ENCODE measurements around the gene PDCL2. TPM values are rescaled to one million over a fixed set of nuclear protein-coding genes. Genes with fewer than 3 reads are reported as not detected.

Gene PDCL2
- total RNA-seq, 1 experiment from 2014 or later: not detected

DNA sequence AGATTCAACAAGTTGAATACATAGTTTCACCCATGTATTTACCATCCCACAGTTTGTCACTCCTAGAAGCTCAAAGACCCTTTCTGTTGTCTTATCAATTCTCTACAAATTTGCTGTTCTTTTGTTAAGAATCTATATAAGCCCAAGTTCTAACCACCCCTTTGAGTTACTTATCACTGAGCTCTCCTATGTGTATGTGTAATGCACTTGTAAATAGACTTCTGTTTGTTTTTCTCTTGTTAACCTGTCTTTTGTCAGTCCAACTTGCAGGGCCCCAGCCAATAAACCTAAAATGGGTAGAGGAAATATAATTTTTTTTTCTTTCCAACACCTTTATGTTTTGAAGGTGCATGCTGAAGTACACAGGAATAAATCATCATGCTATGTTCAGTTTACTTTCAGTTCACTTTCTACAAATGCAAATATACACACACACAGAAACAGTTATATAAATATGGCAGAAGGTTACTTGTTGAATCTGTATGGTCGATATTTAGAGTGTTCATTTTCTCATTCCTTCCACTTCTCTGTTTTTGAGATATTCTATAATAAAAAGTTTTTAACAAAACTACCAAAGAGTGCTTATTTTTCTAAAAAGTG lies 23.0 kb downstream of the PDCL2 start:
- DNase-seq: no peak
- H3K9me3 ChIP-seq (ENCODE audit: insufficient read depth, low read depth): no peaks in the 10 kb centered on the region
- TF ChIP-seq, protein P1, sequence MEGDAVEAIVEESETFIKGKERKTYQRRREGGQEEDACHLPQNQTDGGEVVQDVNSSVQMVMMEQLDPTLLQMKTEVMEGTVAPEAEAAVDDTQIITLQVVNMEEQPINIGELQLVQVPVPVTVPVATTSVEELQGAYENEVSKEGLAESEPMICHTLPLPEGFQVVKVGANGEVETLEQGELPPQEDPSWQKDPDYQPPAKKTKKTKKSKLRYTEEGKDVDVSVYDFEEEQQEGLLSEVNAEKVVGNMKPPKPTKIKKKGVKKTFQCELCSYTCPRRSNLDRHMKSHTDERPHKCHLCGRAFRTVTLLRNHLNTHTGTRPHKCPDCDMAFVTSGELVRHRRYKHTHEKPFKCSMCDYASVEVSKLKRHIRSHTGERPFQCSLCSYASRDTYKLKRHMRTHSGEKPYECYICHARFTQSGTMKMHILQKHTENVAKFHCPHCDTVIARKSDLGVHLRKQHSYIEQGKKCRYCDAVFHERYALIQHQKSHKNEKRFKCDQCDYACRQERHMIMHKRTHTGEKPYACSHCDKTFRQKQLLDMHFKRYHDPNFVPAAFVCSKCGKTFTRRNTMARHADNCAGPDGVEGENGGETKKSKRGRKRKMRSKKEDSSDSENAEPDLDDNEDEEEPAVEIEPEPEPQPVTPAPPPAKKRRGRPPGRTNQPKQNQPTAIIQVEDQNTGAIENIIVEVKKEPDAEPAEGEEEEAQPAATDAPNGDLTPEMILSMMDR (conservative IDR thresholded peaks at IDR 0.05): no peak
- TF ChIP-seq EZH2 (IDR thresholded peaks at IDR 0.05; ENCODE audit: low read depth): no peak
- no peak overlapping the region for H3K4me2 ChIP-seq
- H4K20me1 ChIP-seq (ENCODE audit: insufficient read depth): no peaks in the 10 kb centered on the region
- no peaks in the 10 kb centered on the region for H3F3A ChIP-seq (ENCODE audit: insufficient read depth, low read depth)
- H3K79me2 ChIP-seq (ENCODE audit: low read depth): no peaks in the 10 kb centered on the region
- H3K36me3 ChIP-seq (ENCODE audit: low read depth): no peaks in the 10 kb centered on the region
- H3K27ac ChIP-seq: no peak overlapping the region
- no TSS peak for BruUV-seq (replicated peaks)
- ChIA-PET POLR2A (ENCODE audit: unreplicated experiment) (no interaction called here), CTCF (no interaction called here)
- H3K27me3 ChIP-seq (ENCODE audit: insufficient read depth, low read depth): no peaks in the 10 kb centered on the region
- intact Hi-C loops (cut with micrococcal nuclease; ENCODE audit: unreplicated experiment): no loop called here
- no peaks in the 10 kb centered on the region for H3K4me1 ChIP-seq (replicated peaks; ENCODE audit: insufficient read depth)
- H2AFZ ChIP-seq: no peak overlapping the region
- H3K4me3 ChIP-seq: no peak overlapping the region
- H3K9me2 ChIP-seq (ENCODE audit: insufficient read depth): no peaks in the 10 kb centered on the region

GRCh38 chr4:55561889-55562288 lies 30.2 kb downstream of the PDCL2 start:
- intact Hi-C loops (cut with micrococcal nuclease; ENCODE audit: unreplicated experiment): no loop called here
- ChIA-PET POLR2A (ENCODE audit: unreplicated experiment) (no interaction called here), CTCF (no interaction called here)
- no peak for TF ChIP-seq EZH2 (IDR thresholded peaks at IDR 0.05; ENCODE audit: low read depth)
- TF ChIP-seq, protein P1 (conservative IDR thresholded peaks at IDR 0.05): no peak
- H3K4me1 ChIP-seq (replicated peaks; ENCODE audit: insufficient read depth): no peaks in the 10 kb centered on the region
- no peaks in the 10 kb centered on the region for H3K9me2 ChIP-seq (ENCODE audit: insufficient read depth)
- no peaks in the 10 kb centered on the region for H3K9me3 ChIP-seq (ENCODE audit: insufficient read depth, low read depth)
- H3K4me3 ChIP-seq: no peak overlapping the region
- no peaks in the 10 kb centered on the region for H3F3A ChIP-seq (ENCODE audit: insufficient read depth, low read depth)
- BruUV-seq (replicated peaks): no TSS peak
- no peaks in the 10 kb centered on the region for H3K79me2 ChIP-seq (ENCODE audit: low read depth)
- H3K27ac ChIP-seq: no peak overlapping the region
- no peaks in the 10 kb centered on the region for H4K20me1 ChIP-seq (ENCODE audit: insufficient read depth)
- H3K4me2 ChIP-seq: no peak overlapping the region
- H3K27me3 ChIP-seq (ENCODE audit: insufficient read depth, low read depth): no peaks in the 10 kb centered on the region
- H2AFZ ChIP-seq: no peak overlapping the region
- DNase-seq: no peak
- no peaks in the 10 kb centered on the region for H3K36me3 ChIP-seq (ENCODE audit: low read depth)

DNA sequence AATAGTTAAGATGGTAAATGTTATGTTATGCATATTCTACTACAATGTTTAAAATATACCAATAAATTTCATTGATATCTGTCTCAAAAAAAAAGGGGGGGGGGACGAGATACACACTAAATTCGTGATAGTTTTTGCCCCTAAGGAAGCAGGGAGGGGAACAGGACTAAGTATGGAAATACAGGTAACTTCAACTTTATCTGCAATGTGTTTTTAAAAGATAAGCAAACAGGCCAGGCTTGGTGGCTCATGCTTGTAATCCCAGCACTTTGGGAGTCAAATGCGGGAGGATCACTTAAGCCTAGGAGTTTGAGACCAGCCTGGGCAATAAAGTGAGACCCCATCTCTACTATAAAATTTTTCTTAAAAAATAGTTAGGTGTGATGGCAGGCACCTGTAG lies 31.9 kb downstream of the PDCL2 start:
- no peaks in the 10 kb centered on the region for H3F3A ChIP-seq (ENCODE audit: insufficient read depth, low read depth)
- no peaks in the 10 kb centered on the region for H3K27me3 ChIP-seq (ENCODE audit: insufficient read depth, low read depth)
- no peaks in the 10 kb centered on the region for H3K9me3 ChIP-seq (ENCODE audit: insufficient read depth, low read depth)
- H3K4me1 ChIP-seq (replicated peaks; ENCODE audit: insufficient read depth): no peaks in the 10 kb centered on the region
- ChIA-PET CTCF (no interaction called here), POLR2A (ENCODE audit: unreplicated experiment) (no interaction called here)
- no peak overlapping the region for H2AFZ ChIP-seq
- DNase-seq: no peak
- H3K36me3 ChIP-seq (ENCODE audit: low read depth): no peaks in the 10 kb centered on the region
- H3K79me2 ChIP-seq (ENCODE audit: low read depth): no peaks in the 10 kb centered on the region
- TF ChIP-seq, protein P1 (conservative IDR thresholded peaks at IDR 0.05): no peak
- TF ChIP-seq EZH2 (IDR thresholded peaks at IDR 0.05; ENCODE audit: low read depth): no peak
- no TSS peak for BruUV-seq (replicated peaks)
- H4K20me1 ChIP-seq (ENCODE audit: insufficient read depth): no peaks in the 10 kb centered on the region
- H3K27ac ChIP-seq: no peak overlapping the region
- no peaks in the 10 kb centered on the region for H3K9me2 ChIP-seq (ENCODE audit: insufficient read depth)
- no peak overlapping the region for H3K4me2 ChIP-seq
- intact Hi-C loops (cut with micrococcal nuclease; ENCODE audit: unreplicated experiment): no loop called here
- no peak overlapping the region for H3K4me3 ChIP-seq

Data from PC-9 (cell line).